IMR-90 (cell line): ENCODE measurements around the gene SEMA5A. TPM values are rescaled to one million over a fixed set of nuclear protein-coding genes. Genes with fewer than 3 reads are reported as not detected.

Experiments
- ATAC-seq: fragments of 200-7000 bp; cut with Tn5 transposase; 2 replicates; pipeline ENCODE4 v1.9.1; 2020; ENCODE audit warnings: low read depth, mild to moderate bottlenecking, moderate library complexity
- BruUV-seq: library from RNA; stranded (reverse); fragments of 400-500 nt; replicated peaks from 2 replicates; lab custom pipeline; 2021; lab: Mats Ljungman, UMichigan
- CTCF ChIA-PET: fragments of 300-600 bp; formaldehyde crosslinking; extraction: SDS; loops from one replicate; lab custom pipeline; 2021; ENCODE audit warnings: antibody characterized with exemption; lab: Yijun Ruan, JAX
- POLR2A ChIA-PET: fragments of 300-600 bp; sonication (Branson Sonifier 250); formaldehyde crosslinking; loops from one replicate; lab custom pipeline; 2022; ENCODE audit warnings: antibody characterized with exemption; ENCODE audit not compliant: unreplicated experiment; lab: Charles Lee
- DNase-seq: peaks from one replicate; pipeline ENCODE4 v3.0.0; 2013
- H2AFZ ChIP-seq: replicated peaks from 2 replicates; pipeline ENCODE3; 2013; ENCODE audit warnings: low read length, mild to moderate bottlenecking; ENCODE audit not compliant: poor library complexity
- H2AK5ac ChIP-seq: 2 replicates; pipeline ENCODE4 v1.6.1; 2013; ENCODE audit warnings: low read depth, low read length, inconsistent platforms
- H2AK9ac ChIP-seq: replicated peaks from 2 replicates; pipeline ENCODE3; 2013; ENCODE audit warnings: mild to moderate bottlenecking, low read depth, low read length, moderate library complexity; ENCODE audit not compliant: poor library complexity
- H2BK120ac ChIP-seq: 2 replicates; pipeline ENCODE4 v1.6.1; 2013; ENCODE audit warnings: low read depth, low read length, inconsistent platforms
- H2BK15ac ChIP-seq: 3 replicates; pipeline ENCODE4 v1.6.1; 2013; ENCODE audit warnings: low read depth, low read length, inconsistent platforms
- H2BK20ac ChIP-seq: 2 replicates; pipeline ENCODE4 v1.6.1; 2013; ENCODE audit warnings: low read depth, mild to moderate bottlenecking, inconsistent platforms, low read length, moderate library complexity
- H2BK5ac ChIP-seq: 2 replicates; pipeline ENCODE4 v1.6.1; 2013; ENCODE audit warnings: mild to moderate bottlenecking, low read depth, low read length, inconsistent platforms; ENCODE audit not compliant: poor library complexity, severe bottlenecking
- H3K14ac ChIP-seq: replicated peaks from 2 replicates; pipeline ENCODE4 v1.6.1; 2013; ENCODE audit warnings: low read depth, low read length, inconsistent platforms
- H3K18ac ChIP-seq: 2 replicates; pipeline ENCODE4 v1.6.1; 2013; ENCODE audit warnings: low read depth, low read length, control low read depth
- H3K23ac ChIP-seq: 2 replicates; pipeline ENCODE4 v1.6.1; 2013; ENCODE audit warnings: low read depth, low read length, inconsistent platforms
- H3K27ac ChIP-seq: 2 replicates; pipeline ENCODE4 v1.5.1; 2013; ENCODE audit warnings: mild to moderate bottlenecking, control low read depth, low read length; ENCODE audit not compliant: insufficient read depth
- H3K27me3 ChIP-seq: 2 replicates; pipeline ENCODE4 v1.6.1; 2013; ENCODE audit warnings: low read length; ENCODE audit not compliant: control insufficient read depth, insufficient read depth
- H3K36me3 ChIP-seq: 2 replicates; pipeline ENCODE4 v1.6.1; 2013; ENCODE audit warnings: low read length, mixed read lengths; ENCODE audit not compliant: control insufficient read depth, insufficient read depth
- H3K4ac ChIP-seq: 2 replicates; pipeline ENCODE4 v1.6.1; 2013; ENCODE audit warnings: low read depth, low read length, inconsistent platforms
- H3K4me1 ChIP-seq: 2 replicates; pipeline ENCODE4 v1.6.1; 2013; ENCODE audit warnings: low read length, mixed read lengths; ENCODE audit not compliant: control insufficient read depth, insufficient read depth
- H3K4me2 ChIP-seq: 2 replicates; pipeline ENCODE4 v1.6.1; 2013; ENCODE audit warnings: low read depth, mild to moderate bottlenecking, control low read depth, low read length, moderate library complexity
- H3K4me3 ChIP-seq: 2 replicates; pipeline ENCODE4 v1.5.1; 2013; ENCODE audit warnings: low read depth, mild to moderate bottlenecking, control low read depth, low read length, moderate library complexity; ENCODE audit not compliant: insufficient read depth
- H3K56ac ChIP-seq: 2 replicates; pipeline ENCODE4 v1.6.1; 2013; ENCODE audit warnings: low read length, inconsistent platforms; ENCODE audit not compliant: insufficient read depth; ENCODE audit errors: extremely low read depth
- H3K79me1 ChIP-seq, 2 experiments: 2 replicates each; pipeline ENCODE4 v1.6.1; 2013; ENCODE audit warnings: low read length in 2 of 2, inconsistent platforms in 1 of 2, low read depth in 1 of 2
- H3K9ac ChIP-seq: 2 replicates; pipeline ENCODE4 v1.6.1; 2013; ENCODE audit warnings: low read depth, low read length, control low read depth
- H3K9me1 ChIP-seq: 2 replicates; pipeline ENCODE4 v1.6.1; 2013; ENCODE audit warnings: low read length, inconsistent platforms; ENCODE audit not compliant: insufficient read depth
- H3K9me3 ChIP-seq: 2 replicates; pipeline ENCODE4 v1.6.1; 2013; ENCODE audit warnings: low read length; ENCODE audit not compliant: control insufficient read depth, insufficient read depth
- H4K20me1 ChIP-seq: 2 replicates; pipeline ENCODE4 v1.6.1; 2013; ENCODE audit warnings: low read length, inconsistent platforms; ENCODE audit not compliant: insufficient read depth
- H4K5ac ChIP-seq: 2 replicates; pipeline ENCODE4 v1.6.1; 2013; ENCODE audit warnings: mild to moderate bottlenecking, low read depth, low read length, control low read depth
- H4K8ac ChIP-seq, 2 experiments: 2 replicates each; pipeline ENCODE4 v1.6.1; 2013; ENCODE audit warnings: low read depth in 2 of 2, low read length in 2 of 2, control low read depth in 1 of 2, inconsistent platforms in 1 of 2
- H4K91ac ChIP-seq: 2 replicates; pipeline ENCODE4 v1.6.1; 2013; ENCODE audit warnings: low read depth, low read length, inconsistent platforms; ENCODE audit not compliant: insufficient read depth
- CEBPB ChIP-seq: IDR thresholded peaks from 2 replicates; pipeline ENCODE4 v1.6.1; 2012; ENCODE audit warnings: low read depth, low read length, improper control_type of control experiment
- MAFK ChIP-seq: IDR thresholded peaks from 2 replicates; pipeline ENCODE4 v1.6.1; 2012; ENCODE audit warnings: low read depth, low read length, improper control_type of control experiment
- MXI1 ChIP-seq: IDR thresholded peaks from 2 replicates; pipeline ENCODE4 v1.6.1; 2012; ENCODE audit warnings: low read depth, mild to moderate bottlenecking, low read length, moderate library complexity, borderline replicate concordance
- NFE2L2 ChIP-seq: fragments of 150-350 bp; IDR thresholded peaks from 2 replicates; pipeline ENCODE4 v1.6.1; 2016; ENCODE audit warnings: low read depth, mild to moderate bottlenecking, low read length
- RAD21 ChIP-seq: IDR thresholded peaks from 2 replicates; pipeline ENCODE4 v1.6.1; 2012; ENCODE audit warnings: low read length, improper control_type of control experiment
- WGBS, 2 experiments: methylation state at CpG; one replicate each; pipeline versions ENCODE4 v1.1.5 to v1.1.7; 2013; ENCODE audit warnings: missing lambda C conversion rate in 2 of 2; ENCODE audit not compliant: insufficient read length in 1 of 2; ENCODE audit errors: extremely low coverage in 2 of 2; 5-methylcytosine and 5-hydroxymethylcytosine counted together
- dilution Hi-C: fragments of 300-500 bp; cut with HindIII; formaldehyde crosslinking; loops from one replicate; pipeline ENCODE4 v1.14.3; 2018; ENCODE audit warnings: low sequenced_read_pairs; ENCODE audit not compliant: unreplicated experiment
- in situ Hi-C: fragments of 300-500 bp; cut with MboI; formaldehyde crosslinking; loops from 3 replicates; pipeline ENCODE4 v1.14.3; 2019; ENCODE audit warnings: low sequenced_read_pairs, inconsistent platforms, mixed read lengths
- intact Hi-C: fragments of 100-400 bp; cut with micrococcal nuclease; formaldehyde crosslinking; loops from 2 replicates; pipeline ENCODE4 v1.10.0; 2022
- polyA plus RNA-seq, 3 experiments: library from polyadenylated mRNA; depleted of rRNA; stranded (reverse); fragments of >200 nt; gene quantifications; 2 replicates each; pipeline ENCODE4 v1.2.3, GENCODE V29; 2012; ENCODE audit warnings: low replicate concordance in 1 of 3
- total RNA-seq: library from RNA; depleted of rRNA; stranded (reverse); fragments of >200 nt; gene quantifications from 2 replicates; pipeline ENCODE4 v1.2.3, GENCODE V29; 2012
- TF ChIP-seq, protein P1 (sequence below): fragments of 150-350 bp; IDR thresholded peaks from 2 replicates; pipeline ENCODE4 v1.6.1; 2017; ENCODE audit warnings: mild to moderate bottlenecking, antibody characterized with exemption, low read length, low read depth
- TF ChIP-seq, protein P2 (sequence below): conservative IDR thresholded peaks from 2 replicates; pipeline ENCODE4 v1.5.1; 2012; ENCODE audit warnings: mild to moderate bottlenecking, low read depth, low read length, improper control_type of control experiment

SEMA5A gene
- total and polyA plus RNA-seq, 2 of the 4 experiments (the other 2 are of a cell fraction): 8.2 to 9.9 TPM

DNA sequence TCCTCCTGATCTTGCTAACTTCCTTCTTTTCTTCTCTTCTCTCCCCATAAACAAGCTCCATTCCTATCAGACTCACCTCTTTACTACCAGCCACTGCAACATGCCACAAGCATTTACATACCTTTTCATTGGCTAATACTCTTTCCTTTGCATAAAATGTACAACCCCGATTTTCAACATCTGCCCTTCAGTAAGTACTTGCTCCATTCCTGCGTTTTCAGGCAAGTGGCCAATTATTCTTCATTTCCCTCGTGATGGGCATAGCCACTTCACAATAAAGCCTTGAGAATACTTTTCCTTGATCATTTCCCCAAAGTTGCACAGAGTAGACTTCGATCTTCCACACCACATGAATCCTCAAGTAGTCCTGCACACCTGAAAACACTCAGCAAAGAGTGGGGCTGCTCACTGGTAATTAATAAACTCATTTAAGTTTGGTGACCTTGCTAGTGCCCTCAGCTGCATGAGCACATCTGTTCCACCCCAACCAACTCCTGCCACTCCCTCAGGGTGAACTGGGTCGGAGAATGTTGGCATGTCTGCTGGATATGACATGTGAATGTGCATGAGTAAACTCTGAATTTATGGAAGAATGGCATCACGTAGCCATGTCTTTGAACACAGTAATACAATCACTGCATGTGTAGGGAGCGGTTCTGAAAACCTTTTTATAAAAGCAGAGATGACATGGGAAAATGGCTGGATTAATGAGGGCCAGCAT, 535.8 kb downstream of the SEMA5A start:
- Histone ChIP-seq H3K14ac (peak overlapping the region; percentile 72), H3K4me1 (peaks cover 9% of the 10 kb centered on the region), H2BK20ac (peak overlapping the region; percentile 44; the same call in 1 of the 2 replicates), H3K27me3 (no peaks in the 10 kb centered on the region), H3K4me2 (no peak overlapping the region), H2BK120ac (peak overlapping the region; percentile 63; the same call in 1 of the 2 replicates), H3K9ac (no peak overlapping the region), H3K4ac (peak overlapping the region; percentile 43; the same call in 1 of the 2 replicates), H3K79me1 (no peaks in the 10 kb centered on the region; a peak in 1 of 4 replicates), H3K4me3 (no peak overlapping the region), H3K27ac (no peak overlapping the region), H3K9me1 (peaks cover 11% of the 10 kb centered on the region), H3K9me3 (no peaks in the 10 kb centered on the region), H2BK15ac (peak overlapping the region; percentile 85; the same call in 1 of the 3 replicates), H4K5ac (no peak overlapping the region), H3K56ac (no peak overlapping the region), H3K36me3 (no peaks in the 10 kb centered on the region), H3K18ac (no peak overlapping the region), H4K20me1 (no peaks in the 10 kb centered on the region), H2AFZ (no peak overlapping the region), H3K23ac (no peak overlapping the region), H2AK9ac (no peak overlapping the region), H2AK5ac (peak overlapping the region; percentile 31; the same call in 1 of the 2 replicates), H2BK5ac (no peak overlapping the region), H4K91ac (peak overlapping the region; percentile 11; the same call in 1 of the 2 replicates), H4K8ac (no peak overlapping the region; a peak in 1 of 4 replicates)
- dilution Hi-C loops (no loop called here), intact Hi-C loops (no loop called here), in situ Hi-C loops (no loop called here)
- no TSS peak for BruUV-seq
- DNase-seq: peak; percentile 18
- WGBS, 2 experiments: 80% methylated on average over 3 of the region's 7 CpGs; no CpG with 5 or more reads in 1 of the 2 experiments
- ChIA-PET CTCF (no interaction called here), POLR2A (interaction anchor here (0.8 kb wide), 1 partner anchor 165 kb away, joined by 6 read pairs; no protein-coding TSS in a partner anchor)
- TF ChIP-seq MXI1 (no peak), MAFK (no peak), NFE2L2 (no peak), CEBPB (no peak), RAD21 (no peak)
- TF ChIP-seq, protein P1, sequence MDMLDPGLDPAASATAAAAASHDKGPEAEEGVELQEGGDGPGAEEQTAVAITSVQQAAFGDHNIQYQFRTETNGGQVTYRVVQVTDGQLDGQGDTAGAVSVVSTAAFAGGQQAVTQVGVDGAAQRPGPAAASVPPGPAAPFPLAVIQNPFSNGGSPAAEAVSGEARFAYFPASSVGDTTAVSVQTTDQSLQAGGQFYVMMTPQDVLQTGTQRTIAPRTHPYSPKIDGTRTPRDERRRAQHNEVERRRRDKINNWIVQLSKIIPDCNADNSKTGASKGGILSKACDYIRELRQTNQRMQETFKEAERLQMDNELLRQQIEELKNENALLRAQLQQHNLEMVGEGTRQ: no peak
- TF ChIP-seq, protein P2, sequence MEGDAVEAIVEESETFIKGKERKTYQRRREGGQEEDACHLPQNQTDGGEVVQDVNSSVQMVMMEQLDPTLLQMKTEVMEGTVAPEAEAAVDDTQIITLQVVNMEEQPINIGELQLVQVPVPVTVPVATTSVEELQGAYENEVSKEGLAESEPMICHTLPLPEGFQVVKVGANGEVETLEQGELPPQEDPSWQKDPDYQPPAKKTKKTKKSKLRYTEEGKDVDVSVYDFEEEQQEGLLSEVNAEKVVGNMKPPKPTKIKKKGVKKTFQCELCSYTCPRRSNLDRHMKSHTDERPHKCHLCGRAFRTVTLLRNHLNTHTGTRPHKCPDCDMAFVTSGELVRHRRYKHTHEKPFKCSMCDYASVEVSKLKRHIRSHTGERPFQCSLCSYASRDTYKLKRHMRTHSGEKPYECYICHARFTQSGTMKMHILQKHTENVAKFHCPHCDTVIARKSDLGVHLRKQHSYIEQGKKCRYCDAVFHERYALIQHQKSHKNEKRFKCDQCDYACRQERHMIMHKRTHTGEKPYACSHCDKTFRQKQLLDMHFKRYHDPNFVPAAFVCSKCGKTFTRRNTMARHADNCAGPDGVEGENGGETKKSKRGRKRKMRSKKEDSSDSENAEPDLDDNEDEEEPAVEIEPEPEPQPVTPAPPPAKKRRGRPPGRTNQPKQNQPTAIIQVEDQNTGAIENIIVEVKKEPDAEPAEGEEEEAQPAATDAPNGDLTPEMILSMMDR: no peak
- no peak for ATAC-seq
